PC-9 (cell line): Measurements from ENCODE around the gene LCTL. TPM values are rescaled to one million over a fixed set of nuclear protein-coding genes. Genes with fewer than 3 reads are reported as not detected.
A peak's percentile ranks its signal among the peaks of the same experiment; 100 is the strongest.

Experiments used
- BruUV-seq: library from RNA; stranded (reverse); fragments of 400-500 nt; replicated peaks from 2 replicates; lab custom pipeline; 2021; lab: Mats Ljungman, UMichigan
- CTCF ChIA-PET: fragments of 300-600 bp; sonication (Branson Sonifier 250); formaldehyde crosslinking; loops from one replicate; lab custom pipeline; 2022; ENCODE audit warnings: antibody characterized with exemption; lab: Charles Lee
- POLR2A ChIA-PET: fragments of 300-600 bp; sonication (Branson Sonifier 250); formaldehyde crosslinking; loops from one replicate; lab custom pipeline; 2022; ENCODE audit warnings: antibody characterized with exemption; ENCODE audit not compliant: unreplicated experiment; lab: Charles Lee
- DNase-seq, 2 experiments: peaks; one replicate each; pipeline versions ENCODE4 v3.0.0 to v3.0.0-alpha.2; 2015 to 2022; ENCODE audit warnings: mixed read lengths in 1 of 2
- H2AFZ ChIP-seq: fragments of 200-600 bp; sonication (generic); 2 replicates; pipeline ENCODE4 v1.8.1; 2017; ENCODE audit warnings: antibody characterized with exemption
- H3F3A ChIP-seq: fragments of 200-600 bp; sonication (generic); 2 replicates; pipeline ENCODE4 v1.8.1; 2017; ENCODE audit warnings: antibody characterized with exemption, mild to moderate bottlenecking, low read depth; ENCODE audit not compliant: insufficient read depth
- H3K27ac ChIP-seq: fragments of 200-600 bp; sonication (generic); 2 replicates; pipeline ENCODE4 v1.6.1; 2016; ENCODE audit warnings: mixed run types
- H3K27me3 ChIP-seq: fragments of 200-600 bp; sonication (generic); 2 replicates; pipeline ENCODE4 v1.6.1; 2016; ENCODE audit warnings: low read depth, mixed run types; ENCODE audit not compliant: insufficient read depth
- H3K36me3 ChIP-seq: fragments of 200-600 bp; sonication (generic); 2 replicates; pipeline ENCODE4 v1.6.1; 2016; ENCODE audit warnings: low read depth, mixed run types
- H3K4me1 ChIP-seq: fragments of 200-600 bp; sonication (generic); replicated peaks from 2 replicates; pipeline ENCODE4 v1.6.1; 2016; ENCODE audit warnings: mixed run types; ENCODE audit not compliant: insufficient read depth
- H3K4me2 ChIP-seq: fragments of 200-600 bp; sonication (generic); 2 replicates; pipeline ENCODE4 v1.6.1; 2017; ENCODE audit warnings: mixed run types
- H3K4me3 ChIP-seq: fragments of 200-600 bp; sonication (generic); 2 replicates; pipeline ENCODE4 v1.6.1; 2016; ENCODE audit warnings: mixed run types
- H3K79me2 ChIP-seq: fragments of 200-600 bp; sonication (generic); 2 replicates; pipeline ENCODE4 v1.6.1; 2017; ENCODE audit warnings: low read depth, mixed run types
- H3K9me2 ChIP-seq: fragments of 200-600 bp; sonication (generic); 2 replicates; pipeline ENCODE4 v1.8.1; 2017; ENCODE audit warnings: mild to moderate bottlenecking; ENCODE audit not compliant: insufficient read depth
- H3K9me3 ChIP-seq: fragments of 200-600 bp; sonication (generic); 2 replicates; pipeline ENCODE4 v1.8.1; 2016; ENCODE audit warnings: low read depth; ENCODE audit not compliant: insufficient read depth
- H4K20me1 ChIP-seq: fragments of 200-600 bp; sonication (generic); 2 replicates; pipeline ENCODE4 v1.8.1; 2017; ENCODE audit not compliant: insufficient read depth
- CTCF ChIP-seq: fragments of 200-600 bp; sonication (generic); conservative IDR thresholded peaks from 2 replicates; pipeline ENCODE4 v1.6.1; 2017; ENCODE audit warnings: mixed run types, antibody characterized with exemption, mild to moderate bottlenecking, moderate library complexity
- EZH2 ChIP-seq: fragments of 200-600 bp; sonication (generic); IDR thresholded peaks from 2 replicates; pipeline ENCODE4 v1.8.0; 2017; ENCODE audit warnings: antibody characterized with exemption, low read depth
- intact Hi-C: fragments of 100-400 bp; cut with micrococcal nuclease; formaldehyde crosslinking; loops from one replicate; pipeline ENCODE4 v1.10.0; 2022; ENCODE audit not compliant: unreplicated experiment
- total RNA-seq: library from RNA; stranded (reverse); gene quantifications from 2 replicates; pipeline ENCODE4 v1.2.3, GENCODE V29; 2021

LCTL gene
- total RNA-seq, 1 experiment from 2014 or later, result not detected

GRCh38 chr15:66567897-66568296 lies 2.1 kb upstream of the LCTL start:
- Histone ChIP-seq H3K4me1 (no peaks in the 10 kb centered on the region), H4K20me1 (no peaks in the 10 kb centered on the region), H3K27me3 (no peaks in the 10 kb centered on the region), H2AFZ (no peak overlapping the region), H3K27ac (no peak overlapping the region), H3K9me3 (no peaks in the 10 kb centered on the region), H3K36me3 (no peaks in the 10 kb centered on the region), H3K9me2 (no peaks in the 10 kb centered on the region), H3F3A (no peaks in the 10 kb centered on the region), H3K4me3 (no peak overlapping the region), H3K4me2 (no peak overlapping the region), H3K79me2 (no peaks in the 10 kb centered on the region)
- DNase-seq, result no peak
- POLR2A ChIA-PET, result no interaction called here
- CTCF ChIA-PET, result interaction anchor here (0.6 kb wide), 1 partner anchor 274 kb away, joined by 3 read pairs; no protein-coding TSS in a partner anchor
- no TSS peak for BruUV-seq
- TF ChIP-seq EZH2 (no peak), CTCF (no peak)
- intact Hi-C loops, result no loop called here

GRCh38 chr15:66566963-66567531 lies 1.2 kb upstream of the LCTL start:
- Histone ChIP-seq H3K79me2 (no peaks in the 10 kb centered on the region), H3F3A (no peaks in the 10 kb centered on the region), H3K9me2 (no peaks in the 10 kb centered on the region), H3K36me3 (no peaks in the 10 kb centered on the region), H4K20me1 (no peaks in the 10 kb centered on the region), H3K27me3 (no peaks in the 10 kb centered on the region), H3K4me2 (peak overlapping the region; percentile 21; the same call in 1 of the 2 replicates), H3K4me1 (no peaks in the 10 kb centered on the region), H3K9me3 (no peaks in the 10 kb centered on the region), H3K27ac (no peak overlapping the region), H2AFZ (no peak overlapping the region), H3K4me3 (no peak overlapping the region)
- no TSS peak for BruUV-seq
- POLR2A ChIA-PET, result no interaction called here
- TF ChIP-seq EZH2 (no peak), CTCF (peak; percentile 78)
- CTCF ChIA-PET, result interaction anchor here (0.6 kb wide), 2 partner anchors 275 to 840 kb away, joined by 3 to 5 read pairs; no protein-coding TSS in a partner anchor
- peak; percentile 37 to 43 for DNase-seq
- intact Hi-C loops, result no loop called here

GRCh38 chr15:66565141-66565641 lies 607 bp downstream of the LCTL start:
- Histone ChIP-seq H3K4me2 (no peak overlapping the region), H3K36me3 (no peaks in the 10 kb centered on the region), H3F3A (no peaks in the 10 kb centered on the region), H4K20me1 (no peaks in the 10 kb centered on the region), H3K27ac (no peak overlapping the region), H3K4me3 (no peak overlapping the region), H3K27me3 (no peaks in the 10 kb centered on the region), H3K79me2 (no peaks in the 10 kb centered on the region), H2AFZ (no peak overlapping the region), H3K9me2 (no peaks in the 10 kb centered on the region), H3K9me3 (no peaks in the 10 kb centered on the region), H3K4me1 (no peaks in the 10 kb centered on the region)
- ChIA-PET POLR2A (no interaction called here), CTCF (no interaction called here)
- no TSS peak for BruUV-seq
- intact Hi-C loops, result no loop called here
- no peak for DNase-seq
- TF ChIP-seq CTCF, result no peak
